A673 (cell line): Measurements from ENCODE around the gene L2HGDH. TPM values are rescaled to one million over a fixed set of nuclear protein-coding genes. Genes with fewer than 3 reads are reported as not detected.

ENCODE experiments used
- BruUV-seq: library from RNA; stranded (reverse); fragments of 400-500 nt; replicated peaks from 2 replicates; lab custom pipeline; 2021; lab: Mats Ljungman, UMichigan
- CTCF ChIA-PET: fragments of 300-600 bp; sonication (Branson Sonifier 250); formaldehyde crosslinking; loops from one replicate; lab custom pipeline; 2022; ENCODE audit warnings: antibody characterized with exemption; lab: Charles Lee
- POLR2A ChIA-PET: fragments of 300-600 bp; sonication (Branson Sonifier 250); formaldehyde crosslinking; loops from one replicate; lab custom pipeline; 2022; ENCODE audit warnings: antibody characterized with exemption; ENCODE audit not compliant: low non-redundant PET; lab: Charles Lee
- DNase-seq: peaks from one replicate; pipeline ENCODE4 v3.0.0-alpha.2; 2015; ENCODE audit warnings: low spot score
- H3K27ac ChIP-seq: fragments of 200-600 bp; sonication (generic); 2 replicates; pipeline ENCODE4 v1.5.1; 2016; ENCODE audit warnings: mixed run types, low read depth, mild to moderate bottlenecking, mixed read lengths, antibody characterized with exemption, low read length; ENCODE audit not compliant: poor library complexity, severe bottlenecking
- H3K27me3 ChIP-seq: fragments of 200-600 bp; sonication (generic); replicated peaks from 2 replicates; pipeline ENCODE4 v1.6.1; 2017; ENCODE audit warnings: mixed run types, low read depth, mild to moderate bottlenecking, mixed read lengths, antibody characterized with exemption, low read length; ENCODE audit not compliant: insufficient read depth, poor library complexity
- H3K36me3 ChIP-seq: fragments of 200-600 bp; sonication (generic); 2 replicates; pipeline ENCODE4 v1.6.1; 2016; ENCODE audit warnings: mixed run types, mild to moderate bottlenecking, mixed read lengths, antibody characterized with exemption, low read length; ENCODE audit not compliant: insufficient read depth, poor library complexity, severe bottlenecking
- H3K4me1 ChIP-seq: fragments of 200-600 bp; sonication (generic); 2 replicates; pipeline ENCODE4 v1.6.1; 2017; ENCODE audit warnings: mixed run types, mild to moderate bottlenecking, mixed read lengths, antibody characterized with exemption, low read length; ENCODE audit not compliant: insufficient read depth, poor library complexity, severe bottlenecking
- H3K4me3 ChIP-seq: fragments of 200-600 bp; sonication (generic); 2 replicates; pipeline ENCODE4 v1.5.1; 2016; ENCODE audit warnings: low read depth, mixed run types, mild to moderate bottlenecking, mixed read lengths, low read length; ENCODE audit not compliant: poor library complexity, severe bottlenecking
- H3K9me3 ChIP-seq: fragments of 200-600 bp; sonication (generic); 2 replicates; pipeline ENCODE4 v1.6.1; 2016; ENCODE audit warnings: mixed run types, low read depth, mild to moderate bottlenecking, mixed read lengths, antibody characterized with exemption, low read length; ENCODE audit not compliant: poor library complexity, severe bottlenecking
- EZH2 ChIP-seq: fragments of 200-600 bp; sonication (generic); IDR thresholded peaks from 2 replicates; pipeline ENCODE4 v1.6.1; 2017; ENCODE audit warnings: borderline replicate concordance, low read depth, mild to moderate bottlenecking, mixed read lengths, antibody characterized with exemption, low read length; ENCODE audit not compliant: poor library complexity, severe bottlenecking
- intact Hi-C: fragments of 100-400 bp; cut with micrococcal nuclease; formaldehyde crosslinking; loops from one replicate; pipeline ENCODE4 v1.10.0; 2022; ENCODE audit not compliant: unreplicated experiment
- total RNA-seq: library from RNA; stranded (reverse); gene quantifications from 2 replicates; pipeline ENCODE4 v1.2.3, GENCODE V29; 2021
- TF ChIP-seq, protein P1 (sequence below): fragments of 300-800, 200-600 bp; sonication (generic); conservative IDR thresholded peaks from 2 replicates; pipeline ENCODE4 v1.5.1; 2017; ENCODE audit warnings: low read depth, mild to moderate bottlenecking, antibody characterized with exemption, low read length, moderate library complexity, mixed read lengths

The L2HGDH gene
- total RNA-seq, 1 experiment from 2014 or later: 17.4 TPM

DNA sequence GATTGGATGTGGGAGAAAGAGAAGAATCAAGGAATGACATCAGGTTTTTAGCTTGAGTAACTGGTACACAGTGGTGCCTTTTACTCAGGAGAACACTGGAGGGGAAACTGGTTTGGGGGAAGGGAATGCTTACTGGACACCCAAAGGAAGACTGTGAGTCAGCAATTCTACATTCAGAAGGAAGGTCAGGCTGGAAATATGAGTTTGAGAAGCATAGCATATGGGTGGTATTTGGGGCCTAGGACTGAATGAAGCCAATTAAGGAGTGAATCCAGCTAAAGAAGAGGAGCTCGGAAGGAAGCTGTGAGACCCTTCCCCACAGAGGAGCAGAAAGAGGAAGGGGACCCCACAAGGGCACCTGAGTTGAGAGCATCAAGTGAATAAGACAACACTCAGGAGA, 35.5 kb upstream of the L2HGDH start:
- ChIA-PET CTCF (no interaction called here), POLR2A (no interaction called here)
- BruUV-seq: no TSS peak
- H3K27me3 ChIP-seq: no peaks in the 10 kb centered on the region
- DNase-seq: no peak
- no peak overlapping the region for H3K27ac ChIP-seq
- H3K4me3 ChIP-seq: no peak overlapping the region
- TF ChIP-seq EZH2: no peak
- TF ChIP-seq, protein P1, sequence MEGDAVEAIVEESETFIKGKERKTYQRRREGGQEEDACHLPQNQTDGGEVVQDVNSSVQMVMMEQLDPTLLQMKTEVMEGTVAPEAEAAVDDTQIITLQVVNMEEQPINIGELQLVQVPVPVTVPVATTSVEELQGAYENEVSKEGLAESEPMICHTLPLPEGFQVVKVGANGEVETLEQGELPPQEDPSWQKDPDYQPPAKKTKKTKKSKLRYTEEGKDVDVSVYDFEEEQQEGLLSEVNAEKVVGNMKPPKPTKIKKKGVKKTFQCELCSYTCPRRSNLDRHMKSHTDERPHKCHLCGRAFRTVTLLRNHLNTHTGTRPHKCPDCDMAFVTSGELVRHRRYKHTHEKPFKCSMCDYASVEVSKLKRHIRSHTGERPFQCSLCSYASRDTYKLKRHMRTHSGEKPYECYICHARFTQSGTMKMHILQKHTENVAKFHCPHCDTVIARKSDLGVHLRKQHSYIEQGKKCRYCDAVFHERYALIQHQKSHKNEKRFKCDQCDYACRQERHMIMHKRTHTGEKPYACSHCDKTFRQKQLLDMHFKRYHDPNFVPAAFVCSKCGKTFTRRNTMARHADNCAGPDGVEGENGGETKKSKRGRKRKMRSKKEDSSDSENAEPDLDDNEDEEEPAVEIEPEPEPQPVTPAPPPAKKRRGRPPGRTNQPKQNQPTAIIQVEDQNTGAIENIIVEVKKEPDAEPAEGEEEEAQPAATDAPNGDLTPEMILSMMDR: no peak
- H3K4me1 ChIP-seq: peaks cover 12% of the 10 kb centered on the region
- no peaks in the 10 kb centered on the region for H3K36me3 ChIP-seq
- intact Hi-C loops: no loop called here
- no peaks in the 10 kb centered on the region for H3K9me3 ChIP-seq

- H3K27ac ChIP-seq: no peak overlapping the region
Measured at GRCh38 chr14:50345846-50346422, 33.9 kb upstream of the L2HGDH start.

DNA sequence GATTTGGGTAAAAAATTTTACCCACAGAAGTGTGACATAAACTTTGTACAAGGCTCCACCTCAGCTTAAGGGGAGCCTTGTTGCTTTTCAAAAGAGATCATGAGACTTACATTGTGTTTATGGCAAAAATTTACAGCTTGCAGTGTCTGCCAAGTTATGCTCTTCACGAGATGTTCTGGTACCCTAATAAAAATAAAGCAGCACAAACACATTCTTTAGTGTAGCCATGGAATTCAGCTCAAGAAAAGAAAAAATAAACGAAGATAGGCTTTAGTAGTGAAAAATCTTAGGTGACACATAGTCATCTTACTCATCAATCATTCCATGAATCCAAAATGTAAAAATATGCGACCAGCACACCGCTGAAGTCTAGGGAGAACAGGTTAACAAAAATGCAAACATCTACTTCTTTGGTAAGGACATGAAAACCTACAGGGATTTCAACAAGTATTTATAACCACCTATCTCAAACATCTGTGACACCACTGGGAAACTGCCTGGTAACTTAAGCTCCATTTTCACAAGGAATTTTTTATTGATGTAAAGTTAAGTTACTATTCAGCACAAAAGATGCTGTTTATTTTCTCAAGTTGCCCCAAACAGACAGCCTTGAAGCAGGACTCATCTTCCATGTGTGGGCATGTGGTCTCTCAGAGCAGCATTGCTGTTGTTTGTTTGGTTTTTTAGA, 33.0 kb upstream of the L2HGDH start:
- CTCF ChIA-PET: no interaction called here
- H3K27ac ChIP-seq: no peak overlapping the region
- no peaks in the 10 kb centered on the region for H3K36me3 ChIP-seq
- TF ChIP-seq, protein P1: no peak
- no peak for TF ChIP-seq EZH2
- no peaks in the 10 kb centered on the region for H3K9me3 ChIP-seq
- BruUV-seq: no TSS peak
- no peaks in the 10 kb centered on the region for H3K27me3 ChIP-seq
- DNase-seq: no peak
- POLR2A ChIA-PET: interaction anchor here (0.6 kb wide), 1 partner anchor 217 kb away, joined by 3 read pairs; no protein-coding TSS in a partner anchor
- intact Hi-C loops: loop anchor here (5.0 kb wide), 1 partner anchor 187 kb away; the partner anchor contains the start of gene MAP4K5
- no peak overlapping the region for H3K4me3 ChIP-seq
- peaks cover 17% of the 10 kb centered on the region for H3K4me1 ChIP-seq

More at GRCh38 chr14:50345846-50346422, 33.9 kb upstream of the L2HGDH start:
- H3K36me3 ChIP-seq: no peaks in the 10 kb centered on the region
- ChIA-PET POLR2A (no interaction called here), CTCF (interaction anchor here (0.6 kb wide), 1 partner anchor 22 kb away, joined by 6 read pairs; no protein-coding TSS in a partner anchor)
- TF ChIP-seq, protein P1: no peak
- TF ChIP-seq EZH2: no peak
- no TSS peak for BruUV-seq
- H3K27me3 ChIP-seq: no peaks in the 10 kb centered on the region
- intact Hi-C loops: no loop called here
- H3K9me3 ChIP-seq: no peaks in the 10 kb centered on the region
- no peak for DNase-seq
- peaks cover 17% of the 10 kb centered on the region for H3K4me1 ChIP-seq
- H3K4me3 ChIP-seq: no peak overlapping the region
